Muscle layer of duodenum (tissue), 2 donors: Measurements from ENCODE around the gene OBP2B.
"Not testable (repeated sequence)": the region's sequence is repeated elsewhere in the genome, so short reads cannot be mapped to it uniquely, and the experiment has no call there.

Experiments
- H3K27ac ChIP-seq: one replicate; pipeline ENCODE4 v1.7.0; 2013; ENCODE audit warnings: mild to moderate bottlenecking, low read length
- H3K27me3 ChIP-seq: one replicate; pipeline ENCODE4 v1.7.0; 2013; ENCODE audit warnings: low read depth, mild to moderate bottlenecking, control low read depth, low read length
- H3K36me3 ChIP-seq, 2 donors: one replicate each; pipeline ENCODE4 v1.7.0; 2013; ENCODE audit warnings: low read length in 2 of 2, control low read depth in 1 of 2, mild to moderate bottlenecking in 1 of 2; ENCODE audit not compliant: insufficient read depth in 2 of 2, control insufficient read depth in 1 of 2
- H3K4me1 ChIP-seq, 2 donors: one replicate each; pipeline ENCODE4 v1.7.0; 2013; ENCODE audit warnings: low read length in 2 of 2, mild to moderate bottlenecking in 2 of 2, control low read depth in 1 of 2, moderate library complexity in 1 of 2; ENCODE audit not compliant: insufficient read depth in 2 of 2, control insufficient read depth in 1 of 2
- H3K4me3 ChIP-seq, 2 donors: one replicate each; pipeline ENCODE4 v1.7.0; 2013; ENCODE audit warnings: low read length in 2 of 2, low read depth in 1 of 2, mild to moderate bottlenecking in 1 of 2
- H3K9me3 ChIP-seq, 2 donors: one replicate each; pipeline ENCODE4 v1.7.0; 2013; ENCODE audit warnings: low read length in 2 of 2, control low read depth in 1 of 2, mild to moderate bottlenecking in 1 of 2; ENCODE audit not compliant: control insufficient read depth in 1 of 2
- donor health status: healthy.

The OBP2B gene

GRCh38 chr9:133214276-133214675 lies 5.2 kb upstream of the OBP2B start:
- H3K9me3 ChIP-seq = peaks cover 0 to 14% of the 10 kb centered on the region in 2 donors
- H3K4me3 ChIP-seq, H3K36me3 ChIP-seq, H3K4me1 ChIP-seq, H3K27ac ChIP-seq, H3K27me3 ChIP-seq: not testable (repeated sequence)

GRCh38 chr9:133210609-133211008 lies 1.6 kb upstream of the OBP2B start:
- Histone ChIP-seq H3K4me3 (no peak overlapping the region), H3K36me3 (no peaks in the 10 kb centered on the region), H3K27ac (no peak overlapping the region), H3K9me3 (peaks cover 0 to 14% of the 10 kb centered on the region in 2 donors), H3K27me3 (no peaks in the 10 kb centered on the region), H3K4me1 (no peaks in the 10 kb centered on the region)

GRCh38 chr9:133210202-133210532 lies 1.1 kb upstream of the OBP2B start:
- no peak overlapping the region for H3K27ac ChIP-seq
- no peak overlapping the region for H3K4me3 ChIP-seq
- H3K9me3 ChIP-seq = peaks cover 0 to 14% of the 10 kb centered on the region in 2 donors
- no peaks in the 10 kb centered on the region for H3K4me1 ChIP-seq
- H3K36me3 ChIP-seq = no peaks in the 10 kb centered on the region
- no peaks in the 10 kb centered on the region for H3K27me3 ChIP-seq

GRCh38 chr9:133209327-133210201 lies 514 bp upstream of the OBP2B start:
- not testable (repeated sequence) for H3K4me3 ChIP-seq, H3K4me1 ChIP-seq, H3K27ac ChIP-seq, H3K27me3 ChIP-seq, H3K36me3 ChIP-seq
- peaks cover 0 to 14% of the 10 kb centered on the region in 2 donors for H3K9me3 ChIP-seq

GRCh38 chr9:133208171-133208879 lies 725 bp downstream of the OBP2B start:
- H3K4me1 ChIP-seq, H3K27me3 ChIP-seq, H3K4me3 ChIP-seq, H3K27ac ChIP-seq, H3K36me3 ChIP-seq: not testable (repeated sequence)
- peaks cover 0 to 14% of the 10 kb centered on the region in 2 donors for H3K9me3 ChIP-seq

- Histone ChIP-seq H3K27me3 (no peaks in the 10 kb centered on the region), H3K27ac (no peak overlapping the region), H3K4me1 (no peaks in the 10 kb centered on the region), H3K9me3 (peaks cover 0 to 14% of the 10 kb centered on the region in 2 donors), H3K36me3 (no peaks in the 10 kb centered on the region), H3K4me3 (no peak overlapping the region)
Measured at GRCh38 chr9:133207540-133208170, 1.4 kb downstream of the OBP2B start.

- Histone ChIP-seq H3K9me3 (peaks cover 0 to 12% of the 10 kb centered on the region in 2 donors), H3K36me3 (no peaks in the 10 kb centered on the region), H3K4me1 (no peaks in the 10 kb centered on the region)
Measured at GRCh38 chr9:133207021-133207531, 2.0 kb downstream of the OBP2B start.

GRCh38 chr9:133205996-133206931 lies 2.8 kb downstream of the OBP2B start:
- Histone ChIP-seq H3K27me3 (no peaks in the 10 kb centered on the region), H3K27ac (no peak overlapping the region), H3K4me1 (no peaks in the 10 kb centered on the region), H3K4me3 (no peak overlapping the region), H3K36me3 (no peaks in the 10 kb centered on the region), H3K9me3 (peaks cover 0 to 7% of the 10 kb centered on the region in 2 donors)

More at GRCh38 chr9:133207021-133207531, 2.0 kb downstream of the OBP2B start:
- Histone ChIP-seq H3K27ac (no peak overlapping the region), H3K27me3 (no peaks in the 10 kb centered on the region), H3K4me3 (no peak overlapping the region)

- H3K4me1 ChIP-seq, H3K36me3 ChIP-seq, H3K9me3 ChIP-seq, H3K4me3 ChIP-seq, H3K27ac ChIP-seq, H3K27me3 ChIP-seq: not testable (repeated sequence)
Measured at GRCh38 chr9:133205481-133205887, 3.6 kb downstream of the OBP2B start.

GRCh38 chr9:133204993-133205336 lies 4.1 kb downstream of the OBP2B start:
- Histone ChIP-seq H3K4me3 (no peak overlapping the region), H3K27ac (no peak overlapping the region), H3K36me3 (no peaks in the 10 kb centered on the region), H3K27me3 (no peaks in the 10 kb centered on the region), H3K4me1 (no peaks in the 10 kb centered on the region), H3K9me3 (no peaks in the 10 kb centered on the region)
